ENCODE results near the gene CPB2. TPM values are rescaled to one million over a fixed set of nuclear protein-coding genes. Genes with fewer than 3 reads are reported as not detected.

Gene CPB2
- total and polyA plus RNA-seq, 3 experiments from 2014 or later, result not detected

- H3K4me3 ChIP-seq (ENCODE audit: low read length), result no peak overlapping the region
- no peaks in the 10 kb centered on the region for H3K9me3 ChIP-seq (ENCODE audit: low read length)
- ChIA-PET CTCF (no interaction called here), POLR2A (interaction anchor here (0.6 kb wide), 1 partner anchor 76 kb away, joined by 3 read pairs; no protein-coding TSS in a partner anchor)
- Mint-ChIP-seq H3K27me3 (peaks cover 4 to 11% of the 10 kb centered on the region in 2 donors), H3K4me3 (no peak overlapping the region), H3K27ac (no peak overlapping the region), H3K4me1 (no peaks in the 10 kb centered on the region), H3K9me3 (no peaks in the 10 kb centered on the region), H3K36me3 (no peaks in the 10 kb centered on the region)
- no peak overlapping the region for H3K27ac ChIP-seq (ENCODE audit: low read depth, low read length)
- no peak for DNase-seq
- H3K36me3 ChIP-seq (ENCODE audit: insufficient read depth, low read length), result no peaks in the 10 kb centered on the region
- no peaks in the 10 kb centered on the region for H3K4me1 ChIP-seq (ENCODE audit: insufficient read depth, low read length)
- no peaks in the 10 kb centered on the region for H3K27me3 ChIP-seq (ENCODE audit: insufficient read depth, low read length, poor library complexity, severe bottlenecking)
Measured at GRCh38 chr13:46101484-46102254, 3.2 kb downstream of the CPB2 start.

DNA sequence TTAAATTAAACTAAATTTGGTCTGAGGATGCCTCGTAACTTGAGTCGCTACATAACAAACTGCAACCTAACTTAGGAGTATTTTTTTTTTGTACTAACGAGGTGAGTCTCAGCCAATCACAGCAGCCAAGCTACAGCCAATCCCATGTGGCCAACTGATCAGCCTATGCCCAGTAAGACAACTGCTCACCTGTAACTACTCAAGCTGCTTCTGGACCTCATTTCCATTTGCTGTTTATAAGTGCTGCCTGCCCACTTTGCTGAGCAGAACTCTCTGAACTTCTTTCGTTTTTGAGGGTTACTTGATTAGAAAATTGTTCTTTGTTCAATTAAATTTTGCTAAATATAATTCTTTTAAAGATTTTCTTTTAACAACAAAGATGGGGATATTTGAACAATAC, 3.8 kb downstream of the CPB2 start:
- H3K4me3 Mint-ChIP-seq, result no peak overlapping the region
- H3K36me3 ChIP-seq (ENCODE audit: insufficient read depth, low read length), result no peaks in the 10 kb centered on the region
- no peaks in the 10 kb centered on the region for H3K9me3 ChIP-seq (ENCODE audit: low read length)
- H3K4me1 Mint-ChIP-seq, result no peaks in the 10 kb centered on the region
- peaks cover 0 to 3% (median 0%) of the 10 kb centered on the region in 3 donors for H3K36me3 Mint-ChIP-seq
- no peak overlapping the region for H3K27ac ChIP-seq (ENCODE audit: low read depth, low read length)
- no peaks in the 10 kb centered on the region for H3K9me3 Mint-ChIP-seq
- H3K27ac Mint-ChIP-seq, result no peak overlapping the region
- H3K27me3 ChIP-seq (ENCODE audit: insufficient read depth, low read length, poor library complexity, severe bottlenecking), result no peaks in the 10 kb centered on the region
- no peak overlapping the region for H3K4me3 ChIP-seq (ENCODE audit: low read length)
- H3K27me3 Mint-ChIP-seq, result peaks cover 6 to 12% of the 10 kb centered on the region in 2 donors
- H3K4me1 ChIP-seq (ENCODE audit: insufficient read depth, low read length), result no peaks in the 10 kb centered on the region
- DNase-seq, result no peak
- CTCF ChIA-PET, result no interaction called here
- POLR2A ChIA-PET, result no interaction called here

GRCh38 chr13:46100191-46100815, 4.5 kb downstream of the CPB2 start:
- Histone ChIP-seq H3K9me3 (ENCODE audit: low read length) (no peaks in the 10 kb centered on the region), H3K27ac (ENCODE audit: low read depth, low read length) (no peak overlapping the region), H3K4me1 (ENCODE audit: insufficient read depth, low read length) (no peaks in the 10 kb centered on the region), H3K4me3 (ENCODE audit: low read length) (no peak overlapping the region), H3K36me3 (ENCODE audit: insufficient read depth, low read length) (no peaks in the 10 kb centered on the region), H3K27me3 (ENCODE audit: insufficient read depth, low read length, poor library complexity, severe bottlenecking) (no peaks in the 10 kb centered on the region)
- no peak for DNase-seq
- H3K9me3 Mint-ChIP-seq, result no peaks in the 10 kb centered on the region
- no peaks in the 10 kb centered on the region for H3K4me1 Mint-ChIP-seq
- ChIA-PET CTCF (no interaction called here), POLR2A (no interaction called here)
- no peak overlapping the region for H3K4me3 Mint-ChIP-seq
- peak overlapping the region in 1 of 8 donors; percentile 1 for H3K27ac Mint-ChIP-seq
- H3K27me3 Mint-ChIP-seq, result peaks cover 4 to 17% of the 10 kb centered on the region in 2 donors
- peaks cover 0 to 3% (median 0%) of the 10 kb centered on the region in 3 donors for H3K36me3 Mint-ChIP-seq

- Mint-ChIP-seq H3K9me3 (no peaks in the 10 kb centered on the region), H3K27ac (no peak overlapping the region), H3K4me1 (no peaks in the 10 kb centered on the region), H3K36me3 (peaks cover 0 to 7% (median 0%) of the 10 kb centered on the region in 3 donors), H3K4me3 (no peak overlapping the region), H3K27me3 (peaks cover 6 to 26% of the 10 kb centered on the region in 2 donors)
- no peak for DNase-seq
- ChIA-PET CTCF (no interaction called here), POLR2A (no interaction called here)
- no peak overlapping the region for H3K4me3 ChIP-seq (ENCODE audit: low read length)
- H3K27ac ChIP-seq (ENCODE audit: low read depth, low read length), result no peak overlapping the region
- no peaks in the 10 kb centered on the region for H3K36me3 ChIP-seq (ENCODE audit: insufficient read depth, low read length)
- H3K27me3 ChIP-seq (ENCODE audit: insufficient read depth, low read length, poor library complexity, severe bottlenecking), result no peaks in the 10 kb centered on the region
- H3K9me3 ChIP-seq (ENCODE audit: low read length), result no peaks in the 10 kb centered on the region
- H3K4me1 ChIP-seq (ENCODE audit: insufficient read depth, low read length), result no peaks in the 10 kb centered on the region
Measured at GRCh38 chr13:46097663-46098062, 7.2 kb downstream of the CPB2 start.

GRCh38 chr13:46097015-46097414, 7.8 kb downstream of the CPB2 start:
- H3K27me3 ChIP-seq (ENCODE audit: insufficient read depth, low read length, poor library complexity, severe bottlenecking), result no peaks in the 10 kb centered on the region
- H3K36me3 ChIP-seq (ENCODE audit: insufficient read depth, low read length), result no peaks in the 10 kb centered on the region
- H3K4me3 ChIP-seq (ENCODE audit: low read length), result no peak overlapping the region
- no peak overlapping the region for H3K27ac ChIP-seq (ENCODE audit: low read depth, low read length)
- ChIA-PET POLR2A (no interaction called here), CTCF (no interaction called here)
- H3K27me3 Mint-ChIP-seq, result peaks cover 9 to 33% of the 10 kb centered on the region in 2 donors
- no peaks in the 10 kb centered on the region for H3K4me1 ChIP-seq (ENCODE audit: insufficient read depth, low read length)
- no peaks in the 10 kb centered on the region for H3K9me3 Mint-ChIP-seq
- no peaks in the 10 kb centered on the region for H3K4me1 Mint-ChIP-seq
- no peaks in the 10 kb centered on the region for H3K9me3 ChIP-seq (ENCODE audit: low read length)
- peak overlapping the region in 1 of 8 donors; percentile 13 for H3K27ac Mint-ChIP-seq
- H3K4me3 Mint-ChIP-seq, result no peak overlapping the region
- DNase-seq, result no peak
- H3K36me3 Mint-ChIP-seq, result peaks cover 0 to 7% (median 0%) of the 10 kb centered on the region in 3 donors

DNA sequence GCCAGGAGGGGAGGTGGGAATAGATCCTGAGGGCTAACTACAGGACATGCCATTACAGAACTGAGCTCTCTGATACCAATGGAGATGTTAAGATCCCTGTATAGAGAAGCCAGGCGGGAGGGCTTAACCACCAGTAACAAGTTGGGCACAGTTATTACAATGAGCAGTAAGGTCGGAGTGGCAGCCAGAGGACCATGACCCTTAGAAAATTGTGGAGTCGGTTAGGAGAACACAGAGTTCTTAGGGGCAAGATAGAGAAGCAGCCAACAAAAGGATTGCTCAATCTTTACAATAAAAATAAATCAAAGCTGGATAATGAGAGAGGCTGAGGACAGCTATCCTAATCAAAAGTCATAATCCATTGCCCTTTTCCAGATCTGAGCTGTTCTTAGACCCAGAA, 10.4 kb downstream of the CPB2 start:
- Histone ChIP-seq H3K27me3 (ENCODE audit: insufficient read depth, low read length, poor library complexity, severe bottlenecking) (no peaks in the 10 kb centered on the region), H3K27ac (ENCODE audit: low read depth, low read length) (no peak overlapping the region), H3K4me3 (ENCODE audit: low read length) (no peak overlapping the region), H3K4me1 (ENCODE audit: insufficient read depth, low read length) (no peaks in the 10 kb centered on the region), H3K9me3 (ENCODE audit: low read length) (no peaks in the 10 kb centered on the region), H3K36me3 (ENCODE audit: insufficient read depth, low read length) (no peaks in the 10 kb centered on the region)
- ChIA-PET CTCF (no interaction called here), POLR2A (no interaction called here)
- Mint-ChIP-seq H3K4me1 (no peaks in the 10 kb centered on the region), H3K27me3 (peaks cover 12 to 39% of the 10 kb centered on the region in 2 donors), H3K36me3 (peaks cover 0 to 7% (median 0%) of the 10 kb centered on the region in 3 donors), H3K9me3 (no peaks in the 10 kb centered on the region), H3K4me3 (no peak overlapping the region), H3K27ac (no peak overlapping the region)
- DNase-seq, result no peak

DNA sequence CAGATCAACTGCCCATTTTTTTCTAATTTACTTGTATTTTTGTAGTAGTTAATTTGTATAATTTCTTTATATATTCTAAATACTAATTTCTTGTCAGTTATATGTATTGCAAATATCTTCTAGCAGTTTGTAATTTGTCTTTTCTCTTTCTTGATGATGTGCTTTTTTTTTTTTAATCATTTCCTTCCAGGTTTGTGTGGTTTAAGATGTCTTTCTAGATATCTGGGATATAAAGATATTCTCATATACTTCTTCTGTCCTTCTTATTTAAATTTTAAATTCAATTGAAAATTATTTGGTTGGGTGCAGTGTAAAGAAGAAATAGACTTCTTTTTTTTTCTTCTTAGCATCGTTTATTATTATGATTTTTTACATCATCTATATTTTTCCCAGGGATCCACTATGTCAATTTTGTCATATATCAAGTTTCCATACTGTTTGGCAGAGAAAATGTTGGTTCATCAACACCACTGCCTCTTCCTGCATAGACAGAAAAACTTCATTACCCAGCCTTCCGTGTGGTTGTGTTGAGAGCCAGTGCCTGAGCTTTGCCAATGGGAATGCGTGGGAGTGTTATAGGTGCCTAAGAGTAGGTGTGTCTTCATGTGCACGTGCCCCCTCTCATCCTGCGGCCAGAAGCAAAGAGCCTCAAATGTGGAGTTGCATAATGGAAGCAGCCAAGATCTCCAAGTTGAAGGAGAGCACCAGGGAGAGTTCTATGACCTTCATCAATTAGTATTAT, 15.8 kb downstream of the CPB2 start:
- no peak overlapping the region for H3K27ac Mint-ChIP-seq
- H3K4me1 ChIP-seq (ENCODE audit: insufficient read depth, low read length), result no peaks in the 10 kb centered on the region
- no peaks in the 10 kb centered on the region for H3K36me3 Mint-ChIP-seq
- H3K4me3 Mint-ChIP-seq, result no peak overlapping the region
- CTCF ChIA-PET, result no interaction called here
- DNase-seq, result no peak
- no peak overlapping the region for H3K4me3 ChIP-seq (ENCODE audit: low read length)
- H3K27me3 ChIP-seq (ENCODE audit: insufficient read depth, low read length, poor library complexity, severe bottlenecking), result no peaks in the 10 kb centered on the region
- peaks cover 12 to 20% of the 10 kb centered on the region in 2 donors for H3K27me3 Mint-ChIP-seq
- no peaks in the 10 kb centered on the region for H3K36me3 ChIP-seq (ENCODE audit: insufficient read depth, low read length)
- no peaks in the 10 kb centered on the region for H3K9me3 ChIP-seq (ENCODE audit: low read length)
- no peaks in the 10 kb centered on the region for H3K4me1 Mint-ChIP-seq
- no peaks in the 10 kb centered on the region for H3K9me3 Mint-ChIP-seq
- H3K27ac ChIP-seq (ENCODE audit: low read depth, low read length), result no peak overlapping the region
- POLR2A ChIA-PET, result no interaction called here

GRCh38 chr13:46087481-46087880, 17.4 kb downstream of the CPB2 start:
- Mint-ChIP-seq H3K4me1 (no peaks in the 10 kb centered on the region), H3K36me3 (no peaks in the 10 kb centered on the region), H3K27ac (no peak overlapping the region), H3K27me3 (peaks cover 8 to 11% of the 10 kb centered on the region in 2 donors), H3K9me3 (no peaks in the 10 kb centered on the region), H3K4me3 (no peak overlapping the region)
- no peaks in the 10 kb centered on the region for H3K27me3 ChIP-seq (ENCODE audit: insufficient read depth, low read length, poor library complexity, severe bottlenecking)
- H3K36me3 ChIP-seq (ENCODE audit: insufficient read depth, low read length), result no peaks in the 10 kb centered on the region
- CTCF ChIA-PET, result no interaction called here
- POLR2A ChIA-PET, result no interaction called here
- no peak overlapping the region for H3K27ac ChIP-seq (ENCODE audit: low read depth, low read length)
- no peaks in the 10 kb centered on the region for H3K9me3 ChIP-seq (ENCODE audit: low read length)
- no peak for DNase-seq
- no peak overlapping the region for H3K4me3 ChIP-seq (ENCODE audit: low read length)
- H3K4me1 ChIP-seq (ENCODE audit: insufficient read depth, low read length), result no peaks in the 10 kb centered on the region

Measured in CD8-positive, alpha-beta memory T cell (primary cell).